KMS-11 (cell line): Measurements from ENCODE around the gene MLEC.

Experiments
- H2AFZ ChIP-seq: fragments of 200-600 bp; sonication (generic); 2 replicates; pipeline ENCODE4 v1.6.1; 2016; ENCODE audit warnings: antibody characterized with exemption, mixed run types, low read depth
- H3K27ac ChIP-seq: fragments of 200-600 bp; sonication (generic); 2 replicates; pipeline ENCODE4 v1.6.1; 2016; ENCODE audit warnings: mild to moderate bottlenecking, mixed run types
- H3K27me3 ChIP-seq: fragments of 200-600 bp; sonication (generic); 2 replicates; pipeline ENCODE4 v1.6.1; 2017; ENCODE audit warnings: mild to moderate bottlenecking, low read depth, mixed run types, moderate library complexity; ENCODE audit not compliant: insufficient read depth
- H3K36me3 ChIP-seq: fragments of 200-600 bp; sonication (generic); 2 replicates; pipeline ENCODE4 v1.6.1; 2017; ENCODE audit warnings: mild to moderate bottlenecking, mixed run types; ENCODE audit not compliant: insufficient read depth
- H3K4me1 ChIP-seq: fragments of 200-600 bp; sonication (generic); 2 replicates; pipeline ENCODE4 v1.6.1; 2016; ENCODE audit warnings: mild to moderate bottlenecking, low read depth, mixed run types; ENCODE audit not compliant: poor library complexity, severe bottlenecking
- H3K4me2 ChIP-seq: fragments of 200-600 bp; sonication (generic); 2 replicates; pipeline ENCODE4 v1.7.0; 2016; ENCODE audit warnings: mild to moderate bottlenecking, mixed run types
- H3K4me3 ChIP-seq: fragments of 200-600 bp; sonication (generic); IDR thresholded peaks from 2 replicates; pipeline ENCODE4 v1.6.1; 2017; ENCODE audit warnings: low read depth, low read length, mixed read lengths; ENCODE audit not compliant: insufficient read depth
- H3K79me2 ChIP-seq: fragments of 200-600 bp; sonication (generic); 2 replicates; pipeline ENCODE4 v1.6.1; 2016; ENCODE audit warnings: low read depth, mixed run types; ENCODE audit not compliant: insufficient read depth
- H3K9ac ChIP-seq: fragments of 200-600 bp; sonication (generic); 2 replicates; pipeline ENCODE4 v1.6.1; 2016; ENCODE audit warnings: mild to moderate bottlenecking, mixed run types
- H4K20me1 ChIP-seq: fragments of 200-600 bp; sonication (generic); 2 replicates; pipeline ENCODE4 v1.6.1; 2016; ENCODE audit warnings: mild to moderate bottlenecking, mixed run types; ENCODE audit not compliant: insufficient read depth
- TF ChIP-seq, protein P1 (sequence below): fragments of 200-600 bp; sonication (generic); conservative IDR thresholded peaks from 2 replicates; pipeline ENCODE4 v1.6.1; 2017; ENCODE audit warnings: low read depth, mild to moderate bottlenecking, antibody characterized with exemption, low read length, moderate library complexity, mixed read lengths

Gene MLEC

GRCh38 chr12:120659151-120659525, 27.8 kb upstream of the MLEC start:
- no peak overlapping the region for H3K4me2 ChIP-seq
- H3K27me3 ChIP-seq = no peaks in the 10 kb centered on the region
- H3K36me3 ChIP-seq = no peaks in the 10 kb centered on the region
- TF ChIP-seq, protein P1, sequence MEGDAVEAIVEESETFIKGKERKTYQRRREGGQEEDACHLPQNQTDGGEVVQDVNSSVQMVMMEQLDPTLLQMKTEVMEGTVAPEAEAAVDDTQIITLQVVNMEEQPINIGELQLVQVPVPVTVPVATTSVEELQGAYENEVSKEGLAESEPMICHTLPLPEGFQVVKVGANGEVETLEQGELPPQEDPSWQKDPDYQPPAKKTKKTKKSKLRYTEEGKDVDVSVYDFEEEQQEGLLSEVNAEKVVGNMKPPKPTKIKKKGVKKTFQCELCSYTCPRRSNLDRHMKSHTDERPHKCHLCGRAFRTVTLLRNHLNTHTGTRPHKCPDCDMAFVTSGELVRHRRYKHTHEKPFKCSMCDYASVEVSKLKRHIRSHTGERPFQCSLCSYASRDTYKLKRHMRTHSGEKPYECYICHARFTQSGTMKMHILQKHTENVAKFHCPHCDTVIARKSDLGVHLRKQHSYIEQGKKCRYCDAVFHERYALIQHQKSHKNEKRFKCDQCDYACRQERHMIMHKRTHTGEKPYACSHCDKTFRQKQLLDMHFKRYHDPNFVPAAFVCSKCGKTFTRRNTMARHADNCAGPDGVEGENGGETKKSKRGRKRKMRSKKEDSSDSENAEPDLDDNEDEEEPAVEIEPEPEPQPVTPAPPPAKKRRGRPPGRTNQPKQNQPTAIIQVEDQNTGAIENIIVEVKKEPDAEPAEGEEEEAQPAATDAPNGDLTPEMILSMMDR = no peak
- no peaks in the 10 kb centered on the region for H4K20me1 ChIP-seq
- no peaks in the 10 kb centered on the region for H3K79me2 ChIP-seq
- no peaks in the 10 kb centered on the region for H3K4me1 ChIP-seq
- no peak overlapping the region for H3K9ac ChIP-seq
- no peak overlapping the region for H3K27ac ChIP-seq
- no peak overlapping the region for H3K4me3 ChIP-seq
- no peak overlapping the region for H2AFZ ChIP-seq

- H2AFZ ChIP-seq = no peak overlapping the region
- no peak overlapping the region for H3K9ac ChIP-seq
- H4K20me1 ChIP-seq = no peaks in the 10 kb centered on the region
- TF ChIP-seq, protein P1 = no peak
- no peak overlapping the region for H3K4me2 ChIP-seq
- no peak overlapping the region for H3K27ac ChIP-seq
- no peaks in the 10 kb centered on the region for H3K36me3 ChIP-seq
- no peaks in the 10 kb centered on the region for H3K79me2 ChIP-seq
- H3K27me3 ChIP-seq = no peaks in the 10 kb centered on the region
- H3K4me3 ChIP-seq = no peak overlapping the region
- H3K4me1 ChIP-seq = no peaks in the 10 kb centered on the region
These were observed 25.5 kb upstream of the MLEC start for GRCh38 chr12:120661432-120661831.

DNA sequence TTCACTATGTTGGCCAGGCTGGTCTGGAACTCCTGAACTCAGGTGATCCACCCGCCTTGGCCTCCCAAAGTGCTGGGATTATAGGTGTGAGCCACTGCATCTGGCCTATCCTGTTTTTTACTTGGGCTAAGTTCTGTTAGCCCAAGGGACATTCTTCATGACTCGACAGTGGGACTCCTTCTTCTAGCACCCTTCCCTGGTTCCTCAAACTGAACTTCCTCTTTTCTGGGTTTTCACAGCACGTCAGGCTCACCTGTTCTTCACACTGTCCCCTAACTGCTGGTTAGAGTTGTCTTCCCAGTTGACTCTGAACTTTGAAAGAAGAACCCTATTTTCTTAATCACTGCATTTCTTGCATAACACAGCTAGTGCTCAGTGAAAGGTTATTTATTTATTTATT, 24.1 kb upstream of the MLEC start:
- Histone ChIP-seq H3K27me3 (no peaks in the 10 kb centered on the region), H3K27ac (no peak overlapping the region), H3K4me1 (no peaks in the 10 kb centered on the region), H3K4me3 (no peak overlapping the region), H3K79me2 (no peaks in the 10 kb centered on the region), H3K9ac (no peak overlapping the region), H3K4me2 (no peak overlapping the region), H2AFZ (no peak overlapping the region), H3K36me3 (no peaks in the 10 kb centered on the region), H4K20me1 (no peaks in the 10 kb centered on the region)
- TF ChIP-seq, protein P1 = no peak

GRCh38 chr12:120663741-120664140, 23.2 kb upstream of the MLEC start:
- H2AFZ ChIP-seq = no peak overlapping the region
- H3K27ac ChIP-seq = no peak overlapping the region

More at GRCh38 chr12:120663741-120664140, 23.2 kb upstream of the MLEC start:
- Histone ChIP-seq H3K4me3 (no peak overlapping the region), H3K36me3 (no peaks in the 10 kb centered on the region), H4K20me1 (no peaks in the 10 kb centered on the region), H3K27me3 (no peaks in the 10 kb centered on the region), H3K4me1 (no peaks in the 10 kb centered on the region), H3K4me2 (no peak overlapping the region), H3K9ac (no peak overlapping the region), H3K79me2 (no peaks in the 10 kb centered on the region)
- TF ChIP-seq, protein P1 = no peak
